GM19452 (cell line): Measurements from ENCODE around the gene CNIH4.
"Not testable (repeated sequence)": the region's sequence is repeated elsewhere in the genome, so short reads cannot be mapped to it uniquely, and the experiment has no call there.

ENCODE experiments used
- ATAC-seq: cut with Tn5 transposase; IDR thresholded peaks from one replicate; pipeline ENCODE4 v1.9.1; 2021; ENCODE audit not compliant: unreplicated experiment

The CNIH4 gene

GRCh38 chr1:224393294-224393693, 36.6 kb downstream of the CNIH4 start:
- ATAC-seq = no peak

GRCh38 chr1:224399887-224400286, 43.2 kb downstream of the CNIH4 start:
- ATAC-seq = no peak

DNA sequence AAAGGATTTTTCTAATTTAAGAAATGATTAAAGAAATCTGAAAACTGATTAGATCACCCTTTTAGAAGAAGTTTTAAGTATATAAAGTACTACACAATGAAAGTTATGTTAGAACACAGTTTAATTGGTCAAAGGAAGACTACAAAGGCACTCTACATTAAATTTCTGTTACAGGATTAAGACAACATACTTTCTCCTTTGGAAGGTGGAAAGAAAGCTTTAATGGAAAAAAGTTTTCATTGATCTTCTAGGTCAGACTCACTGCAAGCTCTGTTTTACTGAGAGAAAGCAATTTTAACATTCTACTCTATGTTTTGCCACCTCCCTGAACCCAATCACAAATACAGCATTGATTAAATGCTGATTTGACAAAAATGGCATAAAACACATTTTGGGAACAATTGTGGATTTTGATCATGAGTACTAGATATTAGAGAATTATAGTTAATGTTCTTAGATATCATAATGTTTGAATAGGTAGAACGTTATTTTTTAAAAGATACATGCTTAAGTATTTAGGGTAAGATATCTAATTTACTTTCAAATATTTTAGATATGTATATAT, 45.9 kb downstream of the CNIH4 start:
- ATAC-seq = no peak

DNA sequence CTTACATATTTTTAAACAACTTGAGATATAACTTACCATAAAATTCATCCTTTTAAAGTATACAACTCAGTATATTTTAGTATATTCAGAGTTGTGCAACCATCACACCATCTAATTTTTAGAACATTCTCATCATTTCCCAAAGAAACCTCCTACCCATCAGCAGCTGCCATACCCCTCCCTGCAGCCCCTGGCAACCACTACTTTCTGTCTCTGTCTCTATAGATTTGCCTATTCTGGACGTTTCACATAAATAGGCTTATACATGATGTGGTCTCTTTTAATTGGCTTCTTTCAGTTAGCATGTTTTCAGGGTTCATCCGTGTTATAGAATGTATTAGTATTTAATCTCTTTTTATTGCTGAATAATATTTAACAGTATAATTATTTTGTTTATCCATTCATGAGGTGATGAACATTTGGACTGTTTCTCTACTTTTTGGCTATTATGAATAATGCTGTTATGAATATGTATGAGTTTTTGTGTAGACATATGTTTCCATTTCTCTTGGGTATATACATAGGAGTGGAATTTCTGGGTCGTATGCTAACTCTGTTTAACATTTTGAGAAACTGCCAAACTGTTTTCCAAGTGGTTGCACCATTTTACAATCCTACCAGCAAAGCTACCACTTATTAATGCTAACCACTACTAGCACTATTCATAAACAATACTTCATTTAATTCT, 48.4 kb downstream of the CNIH4 start:
- no peak for ATAC-seq

DNA sequence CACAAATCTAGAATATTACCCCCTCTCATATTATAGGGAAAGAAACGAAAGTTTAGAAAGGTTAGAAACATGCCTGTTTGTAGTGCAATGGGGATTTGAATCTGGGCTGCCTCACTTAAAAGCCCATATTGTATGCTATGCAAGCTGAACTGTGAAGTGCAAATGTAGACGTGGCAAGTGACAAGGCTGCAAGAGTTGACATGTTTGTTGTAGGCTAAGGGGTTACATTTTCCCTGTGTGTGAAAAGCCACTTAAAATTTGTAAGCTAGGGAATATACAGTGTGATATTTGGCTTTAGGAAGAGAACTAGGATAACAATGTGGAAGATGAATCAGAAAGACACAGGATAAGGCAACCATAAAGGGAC, 48.9 kb downstream of the CNIH4 start:
- no peak for ATAC-seq

DNA sequence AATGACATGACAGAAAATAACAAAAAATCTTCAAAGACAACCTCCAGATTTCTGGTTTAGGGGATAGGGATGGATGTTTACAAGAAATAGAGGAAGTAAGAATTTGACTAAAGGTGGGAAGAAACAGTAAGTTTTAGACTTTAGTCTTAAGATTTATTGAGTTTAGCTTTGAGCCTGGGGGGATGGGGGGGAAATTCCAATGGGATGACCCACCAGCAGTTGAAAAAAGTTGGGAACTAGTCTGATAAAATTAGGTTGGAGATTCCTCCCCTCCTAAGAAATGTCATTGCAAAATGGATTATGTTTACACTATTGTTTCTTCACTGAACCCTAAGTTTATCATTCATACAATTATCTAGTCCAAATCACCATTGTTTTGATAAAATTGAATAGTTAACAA, 49.5 kb downstream of the CNIH4 start:
- ATAC-seq = no peak

DNA sequence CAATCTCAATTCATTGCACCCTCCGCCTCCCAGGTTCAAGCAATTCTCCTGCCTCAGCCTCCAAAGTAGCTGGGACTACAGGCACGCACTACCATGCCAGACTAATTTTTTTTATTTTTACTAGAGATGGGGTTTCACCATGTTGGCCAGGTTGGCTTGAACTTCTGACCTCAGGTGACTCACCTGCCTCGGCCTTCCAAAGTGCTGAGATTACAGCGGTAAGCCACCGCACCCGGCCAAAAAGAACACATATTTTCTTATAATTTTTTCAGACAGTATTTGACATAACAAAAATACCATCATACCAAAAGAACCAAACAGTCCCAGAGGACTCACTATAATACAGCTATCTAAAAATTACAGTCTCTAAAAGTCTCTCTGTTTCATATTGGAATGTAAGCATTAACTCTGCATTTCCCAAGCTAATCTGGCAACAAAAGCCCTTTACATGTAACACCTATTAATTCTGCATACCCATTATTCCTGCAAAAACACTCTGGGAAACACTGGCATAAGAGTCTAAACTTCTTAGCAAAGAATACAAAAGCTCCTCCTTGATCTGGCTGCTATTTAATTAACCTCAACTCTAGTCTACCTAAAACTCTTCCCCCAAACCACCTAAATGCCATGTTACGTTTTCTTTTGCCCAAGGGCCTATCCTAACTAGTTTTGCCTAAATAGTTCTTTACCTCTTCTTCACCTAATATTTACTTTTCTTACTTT, 51.1 kb downstream of the CNIH4 start:
- ATAC-seq = no peak

- no peak for ATAC-seq
These were observed 51.6 kb downstream of the CNIH4 start for GRCh38 chr1:224408294-224408590.

DNA sequence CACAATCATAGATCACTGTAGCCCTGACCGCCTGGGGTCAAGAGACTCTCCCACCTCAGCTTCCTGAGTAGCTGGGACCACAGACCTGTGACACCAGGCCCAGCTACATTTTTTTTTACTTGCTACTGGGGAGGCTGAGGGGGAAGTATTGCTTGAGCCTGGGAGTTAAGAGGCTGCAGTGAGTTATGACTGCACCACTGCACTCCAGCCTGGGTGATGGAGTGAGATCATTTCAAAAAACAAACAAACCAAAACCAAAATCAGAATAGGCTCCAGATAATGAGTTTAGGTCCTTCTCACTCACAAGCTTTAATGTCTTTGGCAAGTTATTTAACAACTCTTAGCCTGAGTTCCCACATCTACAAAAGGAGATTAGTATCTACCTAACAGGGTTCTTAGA, 55.1 kb downstream of the CNIH4 start:
- no peak for ATAC-seq

- ATAC-seq = no peak
These were observed 63.4 kb downstream of the CNIH4 start for GRCh38 chr1:224420106-224420505.

GRCh38 chr1:224425279-224425884, 68.7 kb downstream of the CNIH4 start:
- no peak for ATAC-seq

DNA sequence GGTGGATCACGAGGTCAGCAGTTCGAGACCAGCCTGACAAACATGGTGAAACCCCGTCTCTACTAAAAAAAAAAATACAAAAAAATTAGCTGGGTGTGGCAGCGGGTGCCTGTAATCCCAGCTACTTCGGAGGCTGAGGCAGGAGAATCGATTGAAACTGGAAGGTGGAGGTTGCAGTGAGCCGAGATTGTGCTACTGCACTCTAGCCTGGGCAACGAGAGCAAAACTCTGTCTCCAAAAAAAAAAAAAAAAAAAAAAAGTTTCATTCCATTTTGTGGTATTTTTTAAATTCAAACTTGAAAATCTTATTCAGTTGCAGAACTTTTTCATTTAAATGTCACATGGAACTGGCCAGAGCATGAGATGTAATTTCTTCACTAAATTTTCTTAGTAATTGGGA, 70.2 kb downstream of the CNIH4 start:
- ATAC-seq = not testable (repeated sequence)

GRCh38 chr1:224427346-224427745, 70.7 kb downstream of the CNIH4 start:
- ATAC-seq = no peak

- not testable (repeated sequence) for ATAC-seq
These were observed 72.0 kb downstream of the CNIH4 start for GRCh38 chr1:224428713-224429112.
